SU-DHL-6 (cell line): ENCODE data around the gene CLCN4.

Experiments used
- H2AFZ ChIP-seq: fragments of 200-600 bp; sonication (generic); 2 replicates; pipeline ENCODE4 v1.6.1; 2014; ENCODE audit warnings: low read depth, mild to moderate bottlenecking, moderate library complexity, mixed read lengths, antibody characterized with exemption, low read length; ENCODE audit not compliant: severe bottlenecking
- H3F3A ChIP-seq: fragments of 200-600 bp; shearing (Covaris generic); 2 replicates; pipeline ENCODE4 v1.6.0; 2016; ENCODE audit warnings: antibody characterized with exemption, mild to moderate bottlenecking; ENCODE audit not compliant: insufficient read depth
- H3K27ac ChIP-seq: fragments of 200-600 bp; sonication (generic); 2 replicates; pipeline ENCODE4 v1.5.1; 2016; ENCODE audit warnings: low read depth, mild to moderate bottlenecking, low read length, moderate library complexity, mixed read lengths
- H3K27me3 ChIP-seq: fragments of 200-600 bp; sonication (generic), shearing (Covaris generic); 2 replicates; pipeline ENCODE4 v1.6.0; 2014; ENCODE audit warnings: mild to moderate bottlenecking, low read length
- H3K36me3 ChIP-seq: fragments of 200-600 bp; sonication (generic); 2 replicates; pipeline ENCODE4 v1.6.1; 2014; ENCODE audit warnings: mild to moderate bottlenecking, low read length, mixed read lengths
- H3K4me2 ChIP-seq: fragments of 300-600, 200-600 bp; shearing (Covaris generic), sonication (generic); 2 replicates; pipeline ENCODE4 v1.6.0; 2014; ENCODE audit warnings: low read length, low read depth, mild to moderate bottlenecking; ENCODE audit not compliant: poor library complexity, severe bottlenecking
- H3K4me3 ChIP-seq: fragments of 200-600 bp; sonication (generic); 2 replicates; pipeline ENCODE4 v1.5.1; 2014; ENCODE audit warnings: antibody characterized with exemption, low read length, mild to moderate bottlenecking, mixed read lengths; ENCODE audit not compliant: insufficient read depth, poor library complexity, severe bottlenecking
- H3K79me2 ChIP-seq: fragments of 200-600 bp; sonication (generic); 2 replicates; pipeline ENCODE4 v1.6.1; 2014; ENCODE audit warnings: mild to moderate bottlenecking, low read length, moderate library complexity; ENCODE audit not compliant: insufficient read depth
- H3K9ac ChIP-seq: fragments of 200-600 bp; sonication (generic); 2 replicates; pipeline ENCODE4 v1.7.0; 2014; ENCODE audit warnings: mild to moderate bottlenecking, low read length
- H3K9me2 ChIP-seq: fragments of 200-600 bp; sonication (generic); replicated peaks from 2 replicates; pipeline ENCODE4 v1.6.1; 2014; ENCODE audit warnings: low read length; ENCODE audit not compliant: insufficient read depth
- H3K9me3 ChIP-seq: fragments of 200-600 bp; sonication (generic); 2 replicates; pipeline ENCODE4 v1.6.1; 2014; ENCODE audit warnings: low read length, mixed read lengths; ENCODE audit not compliant: insufficient read depth
- H4K20me1 ChIP-seq: fragments of 200-600 bp; sonication (generic); 2 replicates; pipeline ENCODE4 v1.6.1; 2014; ENCODE audit warnings: low read depth, mild to moderate bottlenecking, antibody characterized with exemption, low read length, moderate library complexity, mixed read lengths
- EZH2phosphoT487 ChIP-seq: fragments of 200-600 bp; sonication (generic), shearing (Covaris generic); conservative IDR thresholded peaks from 2 replicates; pipeline ENCODE4 v1.6.1; 2018; ENCODE audit warnings: mild to moderate bottlenecking, antibody characterized with exemption, low read length, moderate library complexity, mixed read lengths
- TF ChIP-seq, protein P1 (sequence below): fragments of 200-600 bp; sonication (generic); IDR thresholded peaks from one replicate; pipeline ENCODE4 v1.5.1; 2017; ENCODE audit warnings: antibody characterized with exemption, mild to moderate bottlenecking, low read length, moderate library complexity; ENCODE audit not compliant: insufficient read depth, poor library complexity, severe bottlenecking

Gene CLCN4

DNA sequence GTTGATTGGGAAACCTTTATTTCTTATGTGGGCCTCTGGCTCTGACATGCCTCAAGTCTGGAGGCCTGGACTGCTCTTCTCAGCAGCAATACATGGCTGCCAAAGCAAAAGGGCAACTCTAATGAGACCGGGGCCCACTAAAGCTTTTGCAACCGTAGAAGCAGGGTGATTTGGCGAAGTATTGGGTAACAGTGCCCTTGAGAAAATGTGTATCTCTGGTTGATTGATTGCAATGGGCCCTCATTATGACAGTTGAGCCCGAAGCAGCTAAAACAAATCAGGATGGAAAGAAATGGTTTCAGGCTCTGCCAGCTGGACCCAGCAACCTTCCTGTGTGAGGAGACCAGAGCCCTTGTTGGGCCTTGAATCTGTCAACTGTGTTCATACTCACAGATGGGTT is 73.4 kb downstream of the CLCN4 start:
- no peak overlapping the region for H3K4me2 ChIP-seq
- no peak overlapping the region for H3K27ac ChIP-seq
- H3K9me3 ChIP-seq: no peaks in the 10 kb centered on the region
- H3K9me2 ChIP-seq: no peaks in the 10 kb centered on the region
- no peaks in the 10 kb centered on the region for H3K27me3 ChIP-seq
- H4K20me1 ChIP-seq: no peaks in the 10 kb centered on the region
- H3K4me3 ChIP-seq: no peak overlapping the region
- H3K36me3 ChIP-seq: no peaks in the 10 kb centered on the region
- no peaks in the 10 kb centered on the region for H3K79me2 ChIP-seq
- H2AFZ ChIP-seq: no peak overlapping the region
- TF ChIP-seq, protein P1, sequence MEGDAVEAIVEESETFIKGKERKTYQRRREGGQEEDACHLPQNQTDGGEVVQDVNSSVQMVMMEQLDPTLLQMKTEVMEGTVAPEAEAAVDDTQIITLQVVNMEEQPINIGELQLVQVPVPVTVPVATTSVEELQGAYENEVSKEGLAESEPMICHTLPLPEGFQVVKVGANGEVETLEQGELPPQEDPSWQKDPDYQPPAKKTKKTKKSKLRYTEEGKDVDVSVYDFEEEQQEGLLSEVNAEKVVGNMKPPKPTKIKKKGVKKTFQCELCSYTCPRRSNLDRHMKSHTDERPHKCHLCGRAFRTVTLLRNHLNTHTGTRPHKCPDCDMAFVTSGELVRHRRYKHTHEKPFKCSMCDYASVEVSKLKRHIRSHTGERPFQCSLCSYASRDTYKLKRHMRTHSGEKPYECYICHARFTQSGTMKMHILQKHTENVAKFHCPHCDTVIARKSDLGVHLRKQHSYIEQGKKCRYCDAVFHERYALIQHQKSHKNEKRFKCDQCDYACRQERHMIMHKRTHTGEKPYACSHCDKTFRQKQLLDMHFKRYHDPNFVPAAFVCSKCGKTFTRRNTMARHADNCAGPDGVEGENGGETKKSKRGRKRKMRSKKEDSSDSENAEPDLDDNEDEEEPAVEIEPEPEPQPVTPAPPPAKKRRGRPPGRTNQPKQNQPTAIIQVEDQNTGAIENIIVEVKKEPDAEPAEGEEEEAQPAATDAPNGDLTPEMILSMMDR: no peak
- no peak for TF ChIP-seq EZH2phosphoT487
- H3F3A ChIP-seq: no peaks in the 10 kb centered on the region
- no peak overlapping the region for H3K9ac ChIP-seq

DNA sequence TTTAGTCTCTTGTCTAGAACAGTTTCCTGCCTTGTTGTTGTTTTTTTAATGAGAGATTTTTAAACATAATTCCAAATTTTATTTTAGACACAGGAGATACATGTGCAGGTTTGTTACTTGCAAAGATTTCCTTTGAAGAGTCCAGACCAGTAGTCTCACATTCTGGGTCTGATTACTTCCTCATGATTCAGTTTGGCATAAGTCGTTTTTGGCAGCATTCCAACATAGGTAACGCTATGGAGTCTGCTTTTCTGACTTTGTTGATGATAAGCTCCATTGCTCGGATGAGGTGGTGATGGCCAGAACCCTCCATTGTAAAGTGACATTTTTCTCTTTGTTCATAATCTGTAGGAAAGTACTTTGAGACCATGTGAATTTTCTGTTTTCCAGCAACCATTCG is 74.7 kb downstream of the CLCN4 start:
- H3K9me2 ChIP-seq: no peaks in the 10 kb centered on the region
- H3K4me2 ChIP-seq: no peak overlapping the region
- no peaks in the 10 kb centered on the region for H3K9me3 ChIP-seq
- no peak overlapping the region for H2AFZ ChIP-seq
- no peaks in the 10 kb centered on the region for H3K36me3 ChIP-seq
- no peaks in the 10 kb centered on the region for H4K20me1 ChIP-seq
- no peak overlapping the region for H3K27ac ChIP-seq
- no peak for TF ChIP-seq EZH2phosphoT487
- TF ChIP-seq, protein P1: no peak
- H3K4me3 ChIP-seq: no peak overlapping the region
- H3K79me2 ChIP-seq: no peaks in the 10 kb centered on the region
- no peaks in the 10 kb centered on the region for H3F3A ChIP-seq
- no peaks in the 10 kb centered on the region for H3K27me3 ChIP-seq
- H3K9ac ChIP-seq: no peak overlapping the region

DNA sequence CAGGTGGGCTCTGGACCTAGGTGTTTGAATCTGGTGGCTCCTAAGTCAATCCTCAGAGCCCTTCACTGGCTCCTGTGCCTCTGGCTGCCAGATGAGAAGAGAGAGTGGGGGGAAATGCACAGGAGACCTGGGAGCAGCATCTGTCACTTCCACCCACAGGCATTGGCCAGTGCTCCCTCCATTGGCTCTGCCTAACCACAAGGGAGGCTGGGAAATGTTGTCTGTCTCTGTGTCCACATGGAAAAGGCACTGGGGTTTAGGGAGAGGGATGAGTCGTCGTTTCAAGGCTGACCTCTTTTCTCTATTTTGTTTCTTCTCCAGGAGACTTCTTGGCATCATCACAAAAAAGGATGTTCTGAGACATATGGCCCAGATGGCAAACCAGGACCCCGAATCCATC is 76.4 kb downstream of the CLCN4 start:
- Histone ChIP-seq H3K27me3 (no peaks in the 10 kb centered on the region), H3K27ac (no peak overlapping the region), H3F3A (no peaks in the 10 kb centered on the region), H3K4me2 (no peak overlapping the region), H3K9me3 (no peaks in the 10 kb centered on the region), H3K9me2 (no peaks in the 10 kb centered on the region), H2AFZ (no peak overlapping the region), H3K79me2 (no peaks in the 10 kb centered on the region), H3K4me3 (no peak overlapping the region), H3K9ac (no peak overlapping the region), H3K36me3 (no peaks in the 10 kb centered on the region), H4K20me1 (no peaks in the 10 kb centered on the region)
- TF ChIP-seq EZH2phosphoT487: no peak
- TF ChIP-seq, protein P1: no peak

DNA sequence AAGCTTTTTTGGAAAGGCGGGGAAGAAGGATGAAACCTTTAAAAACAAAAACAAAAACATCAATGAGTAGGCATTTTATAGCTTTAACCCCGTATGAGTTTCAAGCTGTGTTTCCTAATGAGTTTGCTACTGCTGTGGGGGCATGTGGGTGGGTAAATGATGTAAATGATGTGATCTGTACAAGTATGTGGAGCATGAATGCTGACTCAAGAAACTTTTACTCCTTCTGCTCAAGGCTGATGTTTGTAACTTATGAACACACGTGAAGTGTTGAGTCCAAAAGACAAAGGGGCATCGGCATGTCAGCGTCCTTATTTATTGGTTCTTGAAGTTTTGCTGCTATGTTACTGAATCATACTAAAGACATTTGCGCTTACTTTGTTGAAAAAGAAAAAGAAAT is 76.9 kb downstream of the CLCN4 start:
- no peaks in the 10 kb centered on the region for H3K36me3 ChIP-seq

More for the DNA sequence above, 76.9 kb downstream of the CLCN4 start:
- Histone ChIP-seq H3K79me2 (no peaks in the 10 kb centered on the region), H3F3A (no peaks in the 10 kb centered on the region), H2AFZ (no peak overlapping the region), H3K9me3 (no peaks in the 10 kb centered on the region), H3K27ac (no peak overlapping the region), H3K9me2 (no peaks in the 10 kb centered on the region), H3K9ac (no peak overlapping the region), H4K20me1 (no peaks in the 10 kb centered on the region), H3K27me3 (no peaks in the 10 kb centered on the region), H3K4me2 (no peak overlapping the region), H3K4me3 (no peak overlapping the region)
- TF ChIP-seq, protein P1: no peak
- no peak for TF ChIP-seq EZH2phosphoT487
